Hepatocyte (in vitro differentiated cells): ENCODE results near the gene SCARF1. TPM values are rescaled to one million over a fixed set of nuclear protein-coding genes. Genes with fewer than 3 reads are reported as not detected.
A peak's percentile ranks its signal among the peaks of the same experiment; 100 is the strongest.

Experiments used
- DNase-seq: peaks from one replicate; pipeline ENCODE4 v3.0.0-alpha.2; 2016; ENCODE audit warnings: low spot score
- H2AFZ ChIP-seq: fragments of 200-600 bp; sonication (generic); 2 replicates; pipeline ENCODE4 v1.6.0; 2016; ENCODE audit warnings: antibody characterized with exemption, mild to moderate bottlenecking
- H3K27ac ChIP-seq: fragments of 200-600 bp; sonication (generic); 2 replicates; pipeline ENCODE4 v1.5.1; 2016; ENCODE audit warnings: mild to moderate bottlenecking
- H3K27me3 ChIP-seq: fragments of 200-600 bp; sonication (generic); 2 replicates; pipeline ENCODE4 v1.6.1; 2016
- H3K36me3 ChIP-seq: fragments of 200-600 bp; sonication (generic); replicated peaks from 2 replicates; pipeline ENCODE4 v1.5.1; 2016; ENCODE audit warnings: low read depth; ENCODE audit not compliant: insufficient read depth
- H3K4me1 ChIP-seq: fragments of 200-600 bp; sonication (generic); 2 replicates; pipeline ENCODE4 v1.5.1; 2016; ENCODE audit warnings: mild to moderate bottlenecking, moderate library complexity; ENCODE audit not compliant: insufficient read depth
- H3K4me2 ChIP-seq: fragments of 200-600 bp; sonication (generic); 2 replicates; pipeline ENCODE4 v1.6.0; 2016
- H3K4me3 ChIP-seq: fragments of 200-600 bp; sonication (generic); 2 replicates; pipeline ENCODE4 v1.5.1; 2016; ENCODE audit warnings: mild to moderate bottlenecking
- H3K79me2 ChIP-seq: fragments of 200-600 bp; sonication (generic); 2 replicates; pipeline ENCODE4 v1.6.0; 2017; ENCODE audit warnings: mild to moderate bottlenecking
- H3K9me2 ChIP-seq: fragments of 200-600 bp; sonication (generic); replicated peaks from 2 replicates; pipeline ENCODE4 v1.6.0; 2017; ENCODE audit warnings: mild to moderate bottlenecking; ENCODE audit not compliant: insufficient read depth
- H3K9me3 ChIP-seq: fragments of 200-600 bp; sonication (generic); 2 replicates; pipeline ENCODE4 v1.5.1; 2016; ENCODE audit warnings: low read depth, mild to moderate bottlenecking
- H4K20me1 ChIP-seq: fragments of 200-600 bp; sonication (generic); 2 replicates; pipeline ENCODE4 v1.6.0; 2016; ENCODE audit warnings: mild to moderate bottlenecking; ENCODE audit not compliant: insufficient read depth, poor library complexity, severe bottlenecking
- EZH2 ChIP-seq: fragments of 200-600 bp; sonication (generic); IDR thresholded peaks from 2 replicates; pipeline ENCODE4 v1.6.1; 2016; ENCODE audit warnings: antibody characterized with exemption, mild to moderate bottlenecking, borderline replicate concordance
- EZH2phosphoT487 ChIP-seq: fragments of 200-600 bp; sonication (generic); IDR thresholded peaks from one replicate; pipeline ENCODE4 v1.6.1; 2018; ENCODE audit warnings: antibody characterized with exemption, mild to moderate bottlenecking, low read depth, moderate library complexity; ENCODE audit not compliant: unreplicated experiment, severe bottlenecking
- WGBS: methylation state at CpG from one replicate; pipeline ENCODE4 v1.1.6; 2016; ENCODE audit warnings: low lambda C conversion rate; ENCODE audit errors: missing lambda C conversion rate; 5-methylcytosine and 5-hydroxymethylcytosine counted together
- polyA plus RNA-seq: library from polyadenylated mRNA; unstranded; fragments of >200 nt; fragmentation: Nextera tagmentation; extraction: Ambion mirVana; gene quantifications from 2 replicates; pipeline ENCODE4 v1.2.1, GENCODE V29; 2016
- small RNA-seq: library from RNA; depleted of rRNA; stranded (forward); fragments of <200 nt; gene quantifications from one replicate; pipeline ENCODE3, GENCODE V24; 2014
- total RNA-seq: library from RNA; depleted of rRNA; stranded (reverse); fragments of >200 nt; gene quantifications from 2 replicates; pipeline ENCODE4 v1.2.3, GENCODE V29; 2014
- TF ChIP-seq, protein P1 (sequence below): fragments of 200-600 bp; sonication (generic); IDR thresholded peaks from 2 replicates; pipeline ENCODE4 v1.5.1; 2016; ENCODE audit warnings: antibody characterized with exemption, mild to moderate bottlenecking; ENCODE audit not compliant: poor library complexity

Gene SCARF1
- total and polyA plus RNA-seq, 2 experiments from 2014 or later, result 0.93 to 2.0 TPM

DNA sequence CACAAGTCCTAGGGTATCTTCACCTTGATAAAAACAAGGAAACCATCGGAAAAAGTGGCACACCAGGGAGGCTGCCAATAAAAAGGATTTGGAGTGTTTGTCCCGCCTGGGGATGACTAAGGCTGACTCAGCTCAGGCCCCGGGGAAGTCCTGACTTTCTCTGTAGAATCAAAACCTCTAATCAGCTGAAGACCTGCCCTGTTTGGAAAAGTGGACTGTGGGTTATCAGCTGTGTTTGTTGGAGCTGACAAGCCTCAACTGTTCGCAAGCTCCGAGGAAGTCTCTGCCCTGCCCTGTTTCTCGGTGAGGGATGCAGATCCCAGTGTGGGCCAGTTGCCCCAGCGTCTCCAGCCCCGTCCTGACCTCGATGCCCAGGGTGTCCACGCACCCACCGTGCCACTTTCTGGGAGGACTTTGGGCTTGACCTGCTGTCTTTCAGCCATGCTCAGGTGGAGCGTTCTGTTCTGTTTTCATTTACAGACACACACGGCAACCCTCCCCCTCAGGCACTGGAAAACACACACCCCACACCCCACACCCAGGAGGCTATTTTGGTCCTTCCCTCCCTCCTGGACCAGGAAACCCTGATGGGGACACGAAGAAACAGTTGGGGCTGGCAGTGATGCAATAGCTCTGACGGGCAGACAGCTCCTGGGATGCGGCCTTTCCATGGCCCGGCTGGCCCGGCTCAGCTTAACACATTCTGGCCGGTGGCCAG is 55.3 kb downstream of the SCARF1 start:
- peak; percentile 88 for DNase-seq
- peak overlapping the region; percentile 50 for H3K4me2 ChIP-seq
- no peaks in the 10 kb centered on the region for H3K36me3 ChIP-seq

DNA sequence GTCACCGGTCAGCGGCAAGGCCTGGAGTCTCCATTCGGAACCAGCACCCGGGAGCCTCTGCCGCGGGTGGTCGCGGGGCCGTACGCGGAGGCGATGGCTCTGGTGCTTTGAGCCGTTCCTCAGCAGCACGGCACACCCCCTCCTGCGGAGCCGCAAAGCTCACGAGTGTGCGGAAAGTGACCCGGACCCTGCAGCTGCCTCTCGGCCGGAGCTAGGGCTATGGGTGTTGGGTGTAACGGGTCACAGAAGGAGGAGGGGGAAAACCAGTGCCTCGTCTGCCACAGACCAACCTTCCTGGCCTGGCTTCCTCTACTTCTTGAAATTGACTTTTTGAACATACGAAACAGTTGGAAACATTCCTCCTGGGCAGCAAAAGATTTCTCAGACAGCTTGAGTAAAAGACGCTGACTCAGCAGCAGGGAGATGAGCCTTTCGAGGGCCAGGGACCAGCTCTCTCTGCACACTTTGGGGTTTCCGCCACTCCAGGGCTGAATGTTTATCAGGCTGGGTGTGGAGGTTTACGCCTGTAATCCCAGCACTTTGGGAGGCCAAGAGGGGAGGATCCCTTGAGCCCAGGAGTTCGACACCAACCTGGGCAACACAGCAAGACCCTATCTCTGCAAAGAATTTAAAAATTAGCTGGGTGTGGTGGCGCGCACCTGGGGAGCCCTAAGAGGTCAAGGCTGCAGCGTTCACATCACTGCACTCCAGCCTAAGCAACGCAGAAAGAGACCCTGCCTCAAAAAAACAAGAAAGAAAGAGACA is 56.5 kb downstream of the SCARF1 start:
- Histone ChIP-seq H3K27me3 (no peaks in the 10 kb centered on the region), H3K27ac (peak overlapping the region; percentile 79), H4K20me1 (no peaks in the 10 kb centered on the region), H2AFZ (no peak overlapping the region), H3K9me3 (no peaks in the 10 kb centered on the region), H3K4me1 (peaks cover 54% of the 10 kb centered on the region), H3K9me2 (no peaks in the 10 kb centered on the region), H3K79me2 (no peaks in the 10 kb centered on the region), H3K4me2 (no peak overlapping the region), H3K4me3 (no peak overlapping the region), H3K36me3 (no peaks in the 10 kb centered on the region)
- WGBS, result 87% methylated on average over 33 of the region's 33 CpGs
- peak; percentile 62 for DNase-seq
- TF ChIP-seq EZH2phosphoT487, result no peak
- TF ChIP-seq, protein P1, sequence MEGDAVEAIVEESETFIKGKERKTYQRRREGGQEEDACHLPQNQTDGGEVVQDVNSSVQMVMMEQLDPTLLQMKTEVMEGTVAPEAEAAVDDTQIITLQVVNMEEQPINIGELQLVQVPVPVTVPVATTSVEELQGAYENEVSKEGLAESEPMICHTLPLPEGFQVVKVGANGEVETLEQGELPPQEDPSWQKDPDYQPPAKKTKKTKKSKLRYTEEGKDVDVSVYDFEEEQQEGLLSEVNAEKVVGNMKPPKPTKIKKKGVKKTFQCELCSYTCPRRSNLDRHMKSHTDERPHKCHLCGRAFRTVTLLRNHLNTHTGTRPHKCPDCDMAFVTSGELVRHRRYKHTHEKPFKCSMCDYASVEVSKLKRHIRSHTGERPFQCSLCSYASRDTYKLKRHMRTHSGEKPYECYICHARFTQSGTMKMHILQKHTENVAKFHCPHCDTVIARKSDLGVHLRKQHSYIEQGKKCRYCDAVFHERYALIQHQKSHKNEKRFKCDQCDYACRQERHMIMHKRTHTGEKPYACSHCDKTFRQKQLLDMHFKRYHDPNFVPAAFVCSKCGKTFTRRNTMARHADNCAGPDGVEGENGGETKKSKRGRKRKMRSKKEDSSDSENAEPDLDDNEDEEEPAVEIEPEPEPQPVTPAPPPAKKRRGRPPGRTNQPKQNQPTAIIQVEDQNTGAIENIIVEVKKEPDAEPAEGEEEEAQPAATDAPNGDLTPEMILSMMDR, result no peak
- no peak for TF ChIP-seq EZH2

More for the DNA sequence above, 55.3 kb downstream of the SCARF1 start:
- no peaks in the 10 kb centered on the region for H3K79me2 ChIP-seq
- H2AFZ ChIP-seq, result no peak overlapping the region
- H3K9me3 ChIP-seq, result no peaks in the 10 kb centered on the region
- peaks cover 53% of the 10 kb centered on the region for H3K4me1 ChIP-seq
- H3K27me3 ChIP-seq, result no peaks in the 10 kb centered on the region
- 30% methylated on average over 18 of the region's 19 CpGs for WGBS
- H3K9me2 ChIP-seq, result no peaks in the 10 kb centered on the region
- peak overlapping the region; percentile 87 for H3K27ac ChIP-seq
- no peak overlapping the region for H3K4me3 ChIP-seq
- TF ChIP-seq, protein P1, result no peak
- no peak for TF ChIP-seq EZH2phosphoT487
- no peak for TF ChIP-seq EZH2
- H4K20me1 ChIP-seq, result no peaks in the 10 kb centered on the region

DNA sequence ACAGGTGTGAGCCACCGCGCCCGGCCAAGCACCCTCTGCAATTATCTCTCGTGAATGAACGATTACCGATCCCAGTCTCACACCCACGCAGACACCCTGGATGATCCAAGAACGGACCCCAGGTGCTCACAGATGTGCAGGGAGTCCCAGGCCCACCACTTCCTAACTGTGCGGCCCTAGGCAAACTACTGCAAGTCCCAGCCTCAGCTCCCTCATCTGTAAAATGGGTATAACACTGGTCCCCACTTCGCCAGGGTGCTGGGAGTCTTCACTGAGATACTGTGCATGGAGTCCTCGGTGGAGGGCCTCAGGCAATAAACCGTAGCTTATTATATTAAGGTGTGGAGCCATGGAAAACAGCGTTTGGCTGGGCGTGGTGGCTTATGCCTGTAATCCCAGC is 61.4 kb downstream of the SCARF1 start:
- Histone ChIP-seq H4K20me1 (no peaks in the 10 kb centered on the region), H3K9me2 (no peaks in the 10 kb centered on the region), H3K79me2 (no peaks in the 10 kb centered on the region), H3K9me3 (no peaks in the 10 kb centered on the region), H3K4me2 (no peak overlapping the region), H3K4me3 (no peak overlapping the region), H3K36me3 (no peaks in the 10 kb centered on the region), H3K27ac (no peak overlapping the region), H3K4me1 (peaks cover 12% of the 10 kb centered on the region), H3K27me3 (no peaks in the 10 kb centered on the region), H2AFZ (no peak overlapping the region)
- 94% methylated on average over 14 of the region's 14 CpGs for WGBS
- TF ChIP-seq, protein P1, result no peak
- TF ChIP-seq EZH2, result no peak
- no peak for TF ChIP-seq EZH2phosphoT487
- no peak for DNase-seq

Small RNA genes lying within 50 kb of the gene (small RNA-seq; reads per million reads assigned to genes)
- not detected for gene RN7SL105P

Other genes starting within 250 kb of the SCARF1 start
- gene YWHAE, start 245.5 kb downstream of the SCARF1 start, total RNA-seq, result 566 and 611 TPM in 2 replicates
- gene YWHAE, start 245.5 kb downstream of the SCARF1 start, polyA plus RNA-seq, result 339 and 374 TPM in 2 replicates
- 66.7 and 72.1 TPM in 2 replicates for gene CRK, start 189.5 kb downstream of the SCARF1 start, total RNA-seq
- 66.5 and 69.2 TPM in 2 replicates for gene CRK, start 189.5 kb downstream of the SCARF1 start, polyA plus RNA-seq
- gene MYO1C, start 153.0 kb downstream of the SCARF1 start, total RNA-seq, result 74.4 and 76.8 TPM in 2 replicates
- gene MYO1C, start 153.0 kb downstream of the SCARF1 start, polyA plus RNA-seq, result 85.3 and 92.3 TPM in 2 replicates
- 34.7 and 48.4 TPM in 2 replicates for gene INPP5K, start 129.1 kb downstream of the SCARF1 start, total RNA-seq
- 33.5 and 40.4 TPM in 2 replicates for gene INPP5K, start 129.1 kb downstream of the SCARF1 start, polyA plus RNA-seq
- 25.4 and 26.8 TPM in 2 replicates for gene PITPNA, start 82.9 kb downstream of the SCARF1 start, total RNA-seq
- gene PITPNA, start 82.9 kb downstream of the SCARF1 start, polyA plus RNA-seq, result 55.0 and 58.0 TPM in 2 replicates
- gene SLC43A2, start 16.9 kb downstream of the SCARF1 start, total RNA-seq, result 6.0 and 6.1 TPM in 2 replicates
- 9.8 and 10.2 TPM in 2 replicates for gene SLC43A2, start 16.9 kb downstream of the SCARF1 start, polyA plus RNA-seq
- gene RILP, start 4.1 kb upstream of the SCARF1 start, total RNA-seq, result 10.3 and 13.7 TPM in 2 replicates
- gene RILP, start 4.1 kb upstream of the SCARF1 start, polyA plus RNA-seq, result 9.9 and 11.1 TPM in 2 replicates
- gene PRPF8, start 39.1 kb upstream of the SCARF1 start, total RNA-seq, result 100 and 107 TPM in 2 replicates
- 119 and 125 TPM in 2 replicates for gene PRPF8, start 39.1 kb upstream of the SCARF1 start, polyA plus RNA-seq
- gene TLCD2, start 64.6 kb upstream of the SCARF1 start, total RNA-seq, result 4.5 and 4.9 TPM in 2 replicates
- 2.0 and 3.0 TPM in 2 replicates for gene TLCD2, start 64.6 kb upstream of the SCARF1 start, polyA plus RNA-seq
- gene WDR81, start 79.0 kb upstream of the SCARF1 start, total RNA-seq, result 16.9 and 24.4 TPM in 2 replicates
- 24.0 and 27.6 TPM in 2 replicates for gene WDR81, start 79.0 kb upstream of the SCARF1 start, polyA plus RNA-seq
- 127 and 140 TPM in 2 replicates for gene SERPINF2, start 97.1 kb upstream of the SCARF1 start, total RNA-seq
- gene SERPINF2, start 97.1 kb upstream of the SCARF1 start, polyA plus RNA-seq, result 127 and 164 TPM in 2 replicates
- 1,201 and 1,404 TPM in 2 replicates for gene SERPINF1, start 116.3 kb upstream of the SCARF1 start, total RNA-seq
- gene SERPINF1, start 116.3 kb upstream of the SCARF1 start, polyA plus RNA-seq, result 739 and 774 TPM in 2 replicates
- gene SMYD4, start 184.2 kb upstream of the SCARF1 start, total RNA-seq, result 8.7 and 11.4 TPM in 2 replicates
- gene SMYD4, start 184.2 kb upstream of the SCARF1 start, polyA plus RNA-seq, result 8.5 and 9.5 TPM in 2 replicates
- gene RPA1, start 184.3 kb upstream of the SCARF1 start, total RNA-seq, result 15.2 and 17.6 TPM in 2 replicates
- 32.4 and 33.6 TPM in 2 replicates for gene RPA1, start 184.3 kb upstream of the SCARF1 start, polyA plus RNA-seq